H9 (cell line): ENCODE data around the gene HNRNPCL1. TPM values are rescaled to one million over a fixed set of nuclear protein-coding genes. Genes with fewer than 3 reads are reported as not detected.
"Not testable (repeated sequence)": the region's sequence is repeated elsewhere in the genome, so short reads cannot be mapped to it uniquely, and the experiment has no call there.

Source experiments
- DNase-seq: peaks from one replicate; pipeline ENCODE4 v3.0.0-alpha.2; 2017
- H2AFZ ChIP-seq: one replicate; pipeline ENCODE4 v1.6.1; 2013; ENCODE audit warnings: mild to moderate bottlenecking, low read length, control low read depth, moderate library complexity
- H2AK5ac ChIP-seq: 2 replicates; pipeline ENCODE4 v1.6.1; 2013; ENCODE audit warnings: low read length, control low read depth, mixed read lengths; ENCODE audit not compliant: insufficient read length
- H2BK120ac ChIP-seq: one replicate; pipeline ENCODE4 v1.6.1; 2013; ENCODE audit warnings: low read depth, mild to moderate bottlenecking, low read length, control low read depth, inconsistent platforms; ENCODE audit not compliant: poor library complexity, severe bottlenecking
- H2BK12ac ChIP-seq: 2 replicates; pipeline ENCODE4 v1.6.1; 2013; ENCODE audit warnings: low read length, control low read depth, mixed read lengths, low read depth; ENCODE audit not compliant: insufficient read length
- H2BK15ac ChIP-seq: 2 replicates; pipeline ENCODE4 v1.6.1; 2013; ENCODE audit warnings: low read depth, low read length, control low read depth
- H2BK20ac ChIP-seq: one replicate; pipeline ENCODE4 v1.6.1; 2013; ENCODE audit warnings: low read depth, mild to moderate bottlenecking, low read length, control low read depth, inconsistent platforms; ENCODE audit not compliant: poor library complexity, severe bottlenecking
- H2BK5ac ChIP-seq: 2 replicates; pipeline ENCODE4 v1.6.1; 2013; ENCODE audit warnings: low read length, control low read depth, mixed read lengths; ENCODE audit not compliant: insufficient read length
- H3K14ac ChIP-seq: 2 replicates; pipeline ENCODE4 v1.6.1; 2013; ENCODE audit warnings: low read length, control low read depth; ENCODE audit not compliant: insufficient read depth
- H3K18ac ChIP-seq: 2 replicates; pipeline ENCODE4 v1.6.1; 2013; ENCODE audit warnings: low read depth, mild to moderate bottlenecking, mixed read lengths, low read length, control low read depth; ENCODE audit not compliant: insufficient read length
- H3K23ac ChIP-seq: 2 replicates; pipeline ENCODE4 v1.6.1; 2013; ENCODE audit warnings: low read length, control low read depth, mixed read lengths, low read depth; ENCODE audit not compliant: insufficient read length
- H3K23me2 ChIP-seq: 2 replicates; pipeline ENCODE4 v1.6.1; 2013; ENCODE audit warnings: low read depth, mild to moderate bottlenecking, mixed read lengths, low read length, control low read depth; ENCODE audit not compliant: insufficient read length, poor library complexity, severe bottlenecking
- H3K27ac ChIP-seq: 2 replicates; pipeline ENCODE4 v1.5.1; 2013; ENCODE audit warnings: low read length, control low read depth, mixed read lengths, low read depth; ENCODE audit not compliant: insufficient read length
- H3K27me3 ChIP-seq: 2 replicates; pipeline ENCODE4 v1.6.1; 2013; ENCODE audit warnings: low read length, control low read depth, inconsistent platforms; ENCODE audit not compliant: insufficient read depth
- H3K4ac ChIP-seq: 2 replicates; pipeline ENCODE4 v1.6.1; 2013; ENCODE audit warnings: low read depth, mild to moderate bottlenecking, control low read depth, inconsistent platforms, low read length, moderate library complexity
- H3K4me1 ChIP-seq: 2 replicates; pipeline ENCODE4 v1.6.1; 2013; ENCODE audit warnings: low read length, control low read depth, inconsistent platforms; ENCODE audit not compliant: insufficient read depth
- H3K4me2 ChIP-seq: 2 replicates; pipeline ENCODE4 v1.6.1; 2013; ENCODE audit warnings: low read length, control low read depth, mixed read lengths; ENCODE audit not compliant: insufficient read length, insufficient read depth
- H3K56ac ChIP-seq: 2 replicates; pipeline ENCODE4 v1.6.1; 2013; ENCODE audit warnings: low read depth, mild to moderate bottlenecking, mixed read lengths, low read length, control low read depth; ENCODE audit not compliant: insufficient read length
- H3K79me1 ChIP-seq: 2 replicates; pipeline ENCODE4 v1.6.1; 2013; ENCODE audit warnings: low read depth, mild to moderate bottlenecking, moderate library complexity, low read length, control low read depth, inconsistent platforms; ENCODE audit not compliant: insufficient read depth, poor library complexity, severe bottlenecking
- H3K79me2 ChIP-seq: 2 replicates; pipeline ENCODE4 v1.6.1; 2013; ENCODE audit warnings: low read length, control low read depth, inconsistent platforms; ENCODE audit not compliant: insufficient read depth
- H3K9ac ChIP-seq: 2 replicates; pipeline ENCODE4 v1.6.1; 2013; ENCODE audit warnings: low read length, control low read depth, mixed read lengths; ENCODE audit not compliant: insufficient read length; ENCODE audit errors: extremely low read depth
- H3K9me3 ChIP-seq: one replicate; pipeline ENCODE4 v1.6.1; 2013; ENCODE audit warnings: low read depth, low read length, inconsistent platforms; ENCODE audit not compliant: control insufficient read depth
- H3T11ph ChIP-seq: one replicate; pipeline ENCODE4 v1.6.1; 2013; ENCODE audit warnings: mild to moderate bottlenecking, low read length, control low read depth, inconsistent platforms
- H4K20me1 ChIP-seq: one replicate; pipeline ENCODE4 v1.6.1; 2013; ENCODE audit not compliant: control insufficient read depth, insufficient read length, insufficient read depth
- H4K5ac ChIP-seq: 2 replicates; pipeline ENCODE4 v1.6.1; 2013; ENCODE audit warnings: low read depth, mild to moderate bottlenecking, mixed read lengths, low read length, control low read depth; ENCODE audit not compliant: insufficient read length
- H4K8ac ChIP-seq: replicated peaks from 2 replicates; pipeline ENCODE4 v1.6.1; 2013; ENCODE audit warnings: low read length, control low read depth, mixed read lengths, low read depth; ENCODE audit not compliant: insufficient read length
- H4K91ac ChIP-seq: 2 replicates; pipeline ENCODE4 v1.6.1; 2013; ENCODE audit warnings: low read depth, mild to moderate bottlenecking, moderate library complexity, mixed read lengths, low read length, control low read depth; ENCODE audit not compliant: insufficient read length
- H3K27ac Mint-ChIP-seq, 3 experiments: 2 replicates in 2 of 3; 3 replicates in 1 of 3; pipeline ENCODE4 v1.8.0; 2020 to 2021; ENCODE audit warnings: mixed read lengths in 3 of 3, mild to moderate bottlenecking in 1 of 3, moderate library complexity in 1 of 3
- H3K27me3 Mint-ChIP-seq: 2 replicates; pipeline ENCODE4 v1.8.0; 2021; ENCODE audit warnings: low read depth, mild to moderate bottlenecking, moderate library complexity, mixed read lengths
- H3K36me3 Mint-ChIP-seq, 3 experiments: 2 replicates in 2 of 3; 3 replicates in 1 of 3; pipeline ENCODE4 v1.8.0; 2020 to 2021; ENCODE audit warnings: low read depth in 3 of 3, mixed read lengths in 3 of 3; ENCODE audit not compliant: insufficient read depth in 1 of 3
- H3K4me1 Mint-ChIP-seq, 2 experiments: 2 replicates each; pipeline ENCODE4 v1.8.0; 2020; ENCODE audit warnings: mixed read lengths in 2 of 2
- H3K4me3 Mint-ChIP-seq, 2 experiments: 2 replicates in 1 of 2; 3 replicates in 1 of 2; pipeline ENCODE4 v1.8.0; 2020 to 2021; ENCODE audit warnings: mild to moderate bottlenecking in 2 of 2, mixed read lengths in 2 of 2, moderate library complexity in 1 of 2
- H3K9me3 Mint-ChIP-seq, 2 experiments: 2 replicates in 1 of 2; 3 replicates in 1 of 2; pipeline ENCODE4 v1.8.0; 2020; ENCODE audit warnings: mild to moderate bottlenecking in 2 of 2, mixed read lengths in 2 of 2, moderate library complexity in 1 of 2
- WGBS: extraction: QIAGEN DNeasy Blood & Tissue Kit; methylation state at CpG from one replicate; pipeline ENCODE4 v1.1.7; 2013; ENCODE audit warnings: missing lambda C conversion rate, low lambda C conversion rate, mixed read lengths; ENCODE audit not compliant: insufficient read length; ENCODE audit errors: extremely low coverage; 5-methylcytosine and 5-hydroxymethylcytosine counted together
- total RNA-seq: library from RNA; stranded (reverse); gene quantifications from 2 replicates; pipeline ENCODE4 v1.2.1, GENCODE V29; 2021

The HNRNPCL1 gene
- total RNA-seq, 1 experiment from 2014 or later: not detected

DNA sequence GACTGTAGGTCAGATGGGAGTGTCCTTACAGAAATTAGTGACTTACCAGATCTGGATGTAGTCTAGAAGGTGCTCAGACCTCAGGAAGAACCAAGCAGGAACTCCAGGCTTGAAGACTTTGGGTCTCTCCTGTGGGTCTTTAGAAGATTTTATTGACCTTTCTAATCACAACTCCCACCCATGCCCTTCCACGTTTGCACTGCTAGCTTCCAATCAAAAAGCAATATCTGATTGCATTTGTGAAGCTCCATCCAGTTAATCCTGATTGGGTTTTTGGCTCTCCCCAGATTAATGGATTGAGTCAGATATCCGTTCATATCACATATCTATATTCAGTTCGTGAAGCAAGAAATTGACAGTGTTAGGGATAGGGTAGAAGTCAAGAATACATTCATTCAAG is 17.2 kb downstream of the HNRNPCL1 start, which contains the start of gene PRAMEF11:
TSS of gene PRAMEF11 (minus strand) at position 101 of the 400 bp plus-strand sequence. CDS start 2,621 bp downstream, outside the sequence.
- H2BK120ac ChIP-seq, H3K9me3 ChIP-seq, H3K56ac ChIP-seq, H3K23me2 ChIP-seq, H4K20me1 ChIP-seq, H3K4ac ChIP-seq, H3K27me3 Mint-ChIP-seq, H2BK20ac ChIP-seq, H2AFZ ChIP-seq, H2AK5ac ChIP-seq, H3K4me1 ChIP-seq, H3K4me3 Mint-ChIP-seq, H4K5ac ChIP-seq, H3K27me3 ChIP-seq, H3K79me2 ChIP-seq, DNase-seq, H2BK5ac ChIP-seq, H3T11ph ChIP-seq, H4K8ac ChIP-seq, H3K14ac ChIP-seq, H3K9ac ChIP-seq, H3K4me2 ChIP-seq, H3K23ac ChIP-seq, H3K4me1 Mint-ChIP-seq, H3K18ac ChIP-seq, H2BK15ac ChIP-seq, H3K79me1 ChIP-seq, H3K27ac ChIP-seq, H3K27ac Mint-ChIP-seq, H2BK12ac ChIP-seq, H4K91ac ChIP-seq: not testable (repeated sequence)
- H3K36me3 Mint-ChIP-seq: peaks cover 0 to 21% (median 4%) of the 10 kb centered on the region in 3 experiments; a peak in 2 of 7 replicates
- no CpG with 5 or more reads among the region's 3 CpGs for WGBS
- peaks cover 61 to 66% of the 10 kb centered on the region in 2 experiments for H3K9me3 Mint-ChIP-seq

DNA sequence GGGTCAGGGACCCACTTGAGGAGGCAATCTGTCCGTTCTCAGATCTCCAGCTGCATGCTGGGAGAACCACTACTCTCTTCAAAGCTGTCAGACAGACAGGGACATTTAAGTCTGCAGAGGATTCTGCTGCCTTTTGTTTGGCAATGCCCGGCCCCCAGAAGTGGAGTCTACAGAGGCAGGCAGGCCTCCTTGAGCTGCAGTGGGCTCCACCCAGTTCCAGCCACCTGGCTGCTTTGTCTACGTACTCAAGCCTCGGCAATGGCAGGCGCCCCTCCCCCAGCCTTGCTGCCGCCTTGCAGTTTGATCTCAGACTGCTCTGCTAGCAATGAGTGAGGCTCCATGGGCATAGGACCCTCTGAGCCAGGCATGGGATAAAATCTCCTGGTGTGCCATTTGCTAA is 29.5 kb downstream of the HNRNPCL1 start:
- H3K9me3 ChIP-seq, H3K79me1 ChIP-seq, H4K5ac ChIP-seq, H4K8ac ChIP-seq, H2BK120ac ChIP-seq, H3K9ac ChIP-seq, H3K4me3 Mint-ChIP-seq, H3K23me2 ChIP-seq, H3K27me3 ChIP-seq, DNase-seq, H3K56ac ChIP-seq, H3K23ac ChIP-seq, H2BK12ac ChIP-seq, H3K18ac ChIP-seq, H3K27ac ChIP-seq, H3K4me1 ChIP-seq, H3K4me2 ChIP-seq, H3K27ac Mint-ChIP-seq, H3T11ph ChIP-seq, H2BK15ac ChIP-seq, H2AFZ ChIP-seq, H3K4me1 Mint-ChIP-seq, H4K91ac ChIP-seq, H3K79me2 ChIP-seq, H3K4ac ChIP-seq, H2BK20ac ChIP-seq, H4K20me1 ChIP-seq, H3K14ac ChIP-seq, H3K27me3 Mint-ChIP-seq, H2AK5ac ChIP-seq, H2BK5ac ChIP-seq: not testable (repeated sequence)
- peaks cover 0 to 18% (median 2%) of the 10 kb centered on the region in 3 experiments; a peak in 3 of 7 replicates for H3K36me3 Mint-ChIP-seq
- WGBS: no CpG with 5 or more reads among the region's 6 CpGs
- peaks cover 54 to 73% of the 10 kb centered on the region in 2 experiments for H3K9me3 Mint-ChIP-seq
